Small intestine (tissue), 7 donors: ENCODE results near the gene SCGB1D4. TPM values are rescaled to one million over a fixed set of nuclear protein-coding genes. Genes with fewer than 3 reads are reported as not detected.
A peak's percentile ranks its signal among the peaks of the same experiment; 100 is the strongest.
"Not testable (repeated sequence)": the region's sequence is repeated elsewhere in the genome, so short reads cannot be mapped to it uniquely, and the experiment has no call there.

Source experiments
- DNase-seq, 2 donors: peaks; one replicate each; pipeline versions ENCODE4 v3.0.0 to v3.0.0-alpha.2; 2013
- FAIRE-seq: peaks from 2 replicates; lab custom pipeline; 2012; peaks lifted over from hg19 to GRCh38; lab: Jason Lieb, UNC
- H3K27ac ChIP-seq, 3 donors: one replicate each; pipeline ENCODE4 v1.5.1; 2013; ENCODE audit warnings: low read length in 2 of 3, mild to moderate bottlenecking in 2 of 3, control low read depth in 1 of 3, inconsistent platforms in 1 of 3, low read depth in 1 of 3, moderate library complexity in 1 of 3
- H3K27me3 ChIP-seq, 3 donors: one replicate each; pipeline ENCODE4 v1.6.1; 2013; ENCODE audit warnings: low read length in 3 of 3, inconsistent platforms in 1 of 3; ENCODE audit not compliant: control insufficient read depth in 3 of 3, insufficient read depth in 3 of 3
- H3K36me3 ChIP-seq, 3 donors: one replicate each; pipeline ENCODE4 v1.6.1; 2013; ENCODE audit warnings: low read length in 3 of 3, inconsistent platforms in 1 of 3, low read depth in 1 of 3, mild to moderate bottlenecking in 1 of 3, moderate library complexity in 1 of 3; ENCODE audit not compliant: control insufficient read depth in 3 of 3, insufficient read depth in 2 of 3
- H3K4me1 ChIP-seq, 3 donors: one replicate each; pipeline ENCODE4 v1.6.1; 2013; ENCODE audit warnings: low read length in 2 of 3, inconsistent platforms in 1 of 3, low read depth in 1 of 3, mild to moderate bottlenecking in 1 of 3, moderate library complexity in 1 of 3; ENCODE audit not compliant: control insufficient read depth in 3 of 3, insufficient read depth in 2 of 3
- H3K4me3 ChIP-seq, 3 donors: one replicate each; pipeline ENCODE4 v1.5.1; 2013; ENCODE audit warnings: low read length in 3 of 3, control low read depth in 1 of 3, inconsistent platforms in 1 of 3, low read depth in 1 of 3, mild to moderate bottlenecking in 1 of 3, moderate library complexity in 1 of 3
- H3K9me3 ChIP-seq, 2 donors: one replicate each; pipeline ENCODE4 v1.6.1; 2013; ENCODE audit warnings: low read depth in 1 of 2, low read length in 1 of 2; ENCODE audit not compliant: control insufficient read depth in 2 of 2, insufficient read depth in 1 of 2
- WGBS, 3 donors: extraction: QIAGEN DNeasy Blood & Tissue Kit; methylation state at CpG; one replicate each; pipeline ENCODE4 v1.1.7; 2013; 5-methylcytosine and 5-hydroxymethylcytosine counted together
- polyA plus RNA-seq, 4 donors: library from polyadenylated mRNA; stranded (reverse) in 3 of 4; unstranded in 1 of 4; fragments of 200-250 nt in 3 of 4; fragments of 120-200 nt in 1 of 4; gene quantifications; one replicate each; pipeline versions ENCODE4 v1.2.1 to v1.2.3, GENCODE V29; 2013
- donor health status: healthy with polysubstance abuse.
- donor health status: control.
- donor health status: control.
- donor health status: Bipolar disorder and iron deficiency.
- donor health status: healthy.

The SCGB1D4 gene
- polyA plus RNA-seq, 4 donors, result not detected

DNA sequence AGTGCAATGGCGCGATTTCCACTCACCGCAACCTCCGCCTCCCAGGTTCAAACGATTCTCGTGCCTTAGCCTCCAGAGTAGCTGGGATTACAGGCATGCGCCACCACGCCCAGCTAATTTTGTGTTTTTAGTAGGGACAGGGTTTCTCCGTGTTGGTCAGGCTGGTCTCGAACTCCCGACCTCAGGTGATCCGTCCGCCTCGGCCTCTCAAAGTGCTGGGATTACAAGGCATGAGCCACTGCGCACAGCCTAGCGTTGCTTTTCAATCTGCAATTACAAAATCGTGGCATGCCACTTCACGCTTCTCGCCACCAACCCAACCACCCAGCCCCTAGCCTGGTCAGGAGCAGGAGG, 38.1 kb upstream of the SCGB1D4 start:
- 65 to 69% (median 66%) methylated on average over 19 of the region's 19 CpGs for WGBS, 3 donors
- H3K27me3 ChIP-seq, result peaks cover 0 to 20% (median 0%) of the 10 kb centered on the region in 3 donors
- H3K9me3 ChIP-seq, H3K27ac ChIP-seq, H3K4me1 ChIP-seq, DNase-seq, H3K36me3 ChIP-seq, FAIRE-seq: not testable (repeated sequence)
- H3K4me3 ChIP-seq, result peak overlapping the region; percentile 46 to 79 (median 64)

- 86 to 90% (median 88%) methylated on average over 5 of the region's 5 CpGs for WGBS, 3 donors
- Histone ChIP-seq H3K27ac (no peak overlapping the region), H3K36me3 (no peaks in the 10 kb centered on the region), H3K4me1 (peaks cover 0 to 7% (median 0%) of the 10 kb centered on the region in 3 donors), H3K4me3 (no peak overlapping the region), H3K9me3 (no peaks in the 10 kb centered on the region), H3K27me3 (peaks cover 0 to 20% (median 2%) of the 10 kb centered on the region in 3 donors)
- DNase-seq (no peak), FAIRE-seq (no peak)
Observed at GRCh38 chr11:62333768-62334167, 34.9 kb upstream of the SCGB1D4 start.

GRCh38 chr11:62331264-62331663, 32.4 kb upstream of the SCGB1D4 start:
- WGBS, 3 donors, result 73 to 89% (median 74%) methylated on average over 3 of the region's 3 CpGs
- H3K9me3 ChIP-seq, H3K36me3 ChIP-seq, H3K27me3 ChIP-seq, DNase-seq, H3K27ac ChIP-seq, FAIRE-seq, H3K4me3 ChIP-seq, H3K4me1 ChIP-seq: not testable (repeated sequence)

DNA sequence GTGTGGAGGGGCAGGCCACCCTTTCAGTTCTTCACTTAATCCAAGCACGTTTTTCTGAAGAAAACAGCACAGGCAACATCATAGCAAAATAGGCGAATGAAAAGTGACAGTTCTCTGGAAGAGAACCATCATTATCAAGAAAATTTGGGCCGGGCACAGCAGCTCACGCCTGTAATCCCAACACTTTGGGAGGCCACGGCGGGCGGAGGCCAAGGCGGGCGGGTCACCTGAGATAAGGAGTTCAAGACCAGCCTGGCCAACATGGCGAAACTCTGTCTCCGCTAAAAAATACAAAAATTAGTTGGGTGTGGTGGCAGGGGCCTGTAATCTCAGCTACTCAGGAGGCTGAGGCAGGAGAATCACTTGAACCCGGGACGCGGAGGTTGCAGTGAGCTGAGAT, 28.7 kb upstream of the SCGB1D4 start:
- not testable (repeated sequence) for H3K4me1 ChIP-seq, FAIRE-seq, H3K36me3 ChIP-seq, H3K4me3 ChIP-seq, H3K27ac ChIP-seq, H3K9me3 ChIP-seq, H3K27me3 ChIP-seq, DNase-seq
- WGBS, 3 donors, result 86 to 89% (median 88%) methylated on average over 14 of the region's 14 CpGs

DNA sequence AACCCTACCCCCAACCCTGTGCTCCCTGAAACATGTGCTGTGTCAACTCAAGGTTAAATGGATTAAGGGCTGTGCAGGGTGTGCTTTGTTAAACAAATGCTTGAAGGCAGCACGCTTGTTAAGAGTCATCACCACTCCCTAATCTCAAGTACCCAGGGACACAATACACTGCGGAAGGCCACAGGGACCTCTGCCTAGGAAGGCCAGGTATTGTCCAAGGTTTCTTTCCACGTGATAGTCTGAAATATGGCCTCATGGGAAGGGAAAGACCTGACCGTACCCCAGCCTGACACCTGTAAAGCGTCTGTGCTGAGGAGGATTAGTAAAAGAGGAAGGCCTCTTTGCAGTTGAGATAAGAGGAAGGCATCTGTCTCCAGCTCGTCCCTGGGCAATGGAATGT, 27.8 kb upstream of the SCGB1D4 start:
- DNase-seq, H3K4me1 ChIP-seq, H3K9me3 ChIP-seq, H3K27me3 ChIP-seq, FAIRE-seq, H3K36me3 ChIP-seq, H3K4me3 ChIP-seq, H3K27ac ChIP-seq: not testable (repeated sequence)
- 21 to 29% (median 26%) methylated on average over 6 of the region's 6 CpGs for WGBS, 3 donors

GRCh38 chr11:62325781-62326180, 26.9 kb upstream of the SCGB1D4 start:
- WGBS, 3 donors, result 57 to 74% (median 68%) methylated on average over 5 of the region's 5 CpGs
- H3K27me3 ChIP-seq, H3K4me1 ChIP-seq, H3K27ac ChIP-seq, H3K36me3 ChIP-seq, DNase-seq, FAIRE-seq, H3K4me3 ChIP-seq, H3K9me3 ChIP-seq: not testable (repeated sequence)

DNA sequence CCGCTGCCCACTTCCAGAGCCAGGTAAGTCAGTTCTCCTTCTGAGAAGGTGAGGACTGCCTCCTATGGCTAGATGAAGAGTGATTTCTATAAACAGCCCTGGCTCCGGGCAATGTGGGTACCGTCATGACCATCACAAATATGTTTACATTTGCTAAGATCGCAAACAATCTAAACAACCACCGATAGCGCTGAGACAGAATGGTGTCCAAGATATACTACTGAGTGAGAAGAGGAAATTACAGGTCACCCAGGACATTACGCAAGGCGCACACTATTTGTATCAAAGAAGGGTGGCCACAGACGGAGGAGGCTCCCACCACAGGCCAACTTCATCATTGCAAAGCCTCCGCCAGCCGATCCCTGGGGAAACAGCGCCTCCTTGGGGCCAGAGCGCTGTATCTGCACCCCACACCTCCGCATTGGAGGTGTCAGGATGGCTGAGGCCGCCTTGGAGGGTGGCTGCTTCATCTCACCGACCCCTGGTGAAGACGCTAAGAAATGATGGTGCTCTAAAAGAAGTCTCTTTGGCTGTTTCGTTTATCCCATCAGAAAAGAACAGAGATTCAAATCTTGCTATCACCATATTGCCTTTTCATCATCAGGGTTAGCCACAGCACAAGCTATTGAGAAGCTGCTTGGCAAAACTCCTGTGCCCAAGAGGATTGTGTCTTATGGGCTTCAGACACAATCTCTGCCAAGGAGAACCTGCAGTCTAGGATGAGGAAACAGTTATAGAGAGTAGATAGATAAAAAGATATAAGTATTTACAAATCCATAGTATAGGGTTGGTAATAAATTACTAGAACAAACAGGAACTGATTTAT, 26.1 kb upstream of the SCGB1D4 start:
- DNase-seq (peak; percentile 26 to 37), FAIRE-seq (no peak)
- H3K9me3 ChIP-seq, result no peaks in the 10 kb centered on the region
- H3K27me3 ChIP-seq, result no peaks in the 10 kb centered on the region
- H3K4me1 ChIP-seq, result peaks cover 0 to 3% (median 0%) of the 10 kb centered on the region in 3 donors
- no peak overlapping the region for H3K4me3 ChIP-seq
- no peak overlapping the region for H3K27ac ChIP-seq
- no peaks in the 10 kb centered on the region for H3K36me3 ChIP-seq
- WGBS, 3 donors, result 58 to 77% (median 75%) methylated on average over 18 of the region's 18 CpGs

DNA sequence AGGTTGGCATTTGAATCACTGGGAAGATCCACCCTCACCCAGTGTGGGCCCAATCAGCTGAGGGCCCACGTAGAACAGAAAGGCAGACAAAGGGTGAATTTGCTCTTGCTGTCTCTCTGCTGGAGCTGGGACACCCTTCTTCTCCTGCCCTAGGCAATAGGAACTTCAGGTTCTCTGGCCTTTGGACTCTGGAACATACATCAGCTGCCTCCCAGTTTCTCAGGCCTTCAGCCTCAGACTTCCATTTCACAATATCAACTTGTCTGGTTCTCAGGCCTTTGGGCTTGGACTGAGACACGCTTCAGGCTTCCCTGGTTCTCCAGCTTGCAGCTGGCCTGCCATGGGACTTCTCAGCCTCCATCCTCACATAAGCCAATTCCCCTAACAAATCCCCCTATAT, 23.6 kb upstream of the SCGB1D4 start:
- H3K4me1 ChIP-seq, result peaks cover 0 to 3% (median 0%) of the 10 kb centered on the region in 3 donors
- no peak overlapping the region for H3K4me3 ChIP-seq
- H3K27ac ChIP-seq, result peak overlapping the region in 1 of 3 donors; percentile 2
- peaks cover 0 to 2% (median 0%) of the 10 kb centered on the region in 3 donors for H3K27me3 ChIP-seq
- H3K9me3 ChIP-seq, result no peaks in the 10 kb centered on the region
- WGBS, 3 donors, result 27 to 58% (median 30%) methylated on average over 2 of the region's 2 CpGs
- H3K36me3 ChIP-seq, result no peaks in the 10 kb centered on the region
- FAIRE-seq, result no peak
- peak; percentile 73 to 85 for DNase-seq
